Measurements from ENCODE around the gene PLS3.

GRCh38 chrX:115639334-115639880, 78.4 kb downstream of the PLS3 start:
- TF ChIP-seq POLR2A (IDR thresholded peaks at IDR 0.05; ENCODE audit: low read length), result no peak
- no peak for TF ChIP-seq GATA1 (IDR thresholded peaks at IDR 0.05; ENCODE audit: low read depth, low read length)

All from erythroblast (primary cell).